ENCODE measurements around the gene MRPL40.
A peak's percentile ranks its signal among the peaks of the same experiment; 100 is the strongest.

GRCh38 chr22:19432133-19432851 lies at the start of gene MRPL40:
- TF ChIP-seq, protein P1, sequence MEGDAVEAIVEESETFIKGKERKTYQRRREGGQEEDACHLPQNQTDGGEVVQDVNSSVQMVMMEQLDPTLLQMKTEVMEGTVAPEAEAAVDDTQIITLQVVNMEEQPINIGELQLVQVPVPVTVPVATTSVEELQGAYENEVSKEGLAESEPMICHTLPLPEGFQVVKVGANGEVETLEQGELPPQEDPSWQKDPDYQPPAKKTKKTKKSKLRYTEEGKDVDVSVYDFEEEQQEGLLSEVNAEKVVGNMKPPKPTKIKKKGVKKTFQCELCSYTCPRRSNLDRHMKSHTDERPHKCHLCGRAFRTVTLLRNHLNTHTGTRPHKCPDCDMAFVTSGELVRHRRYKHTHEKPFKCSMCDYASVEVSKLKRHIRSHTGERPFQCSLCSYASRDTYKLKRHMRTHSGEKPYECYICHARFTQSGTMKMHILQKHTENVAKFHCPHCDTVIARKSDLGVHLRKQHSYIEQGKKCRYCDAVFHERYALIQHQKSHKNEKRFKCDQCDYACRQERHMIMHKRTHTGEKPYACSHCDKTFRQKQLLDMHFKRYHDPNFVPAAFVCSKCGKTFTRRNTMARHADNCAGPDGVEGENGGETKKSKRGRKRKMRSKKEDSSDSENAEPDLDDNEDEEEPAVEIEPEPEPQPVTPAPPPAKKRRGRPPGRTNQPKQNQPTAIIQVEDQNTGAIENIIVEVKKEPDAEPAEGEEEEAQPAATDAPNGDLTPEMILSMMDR (IDR thresholded peaks at IDR 0.05): peak in 2 of 3 experiments; percentile 8 to 33
- peak; percentile 60 for TF ChIP-seq POLR2A (IDR thresholded peaks at IDR 0.05; ENCODE audit: low read depth)
